HK-2 (cell line): ENCODE results near the gene MGME1.
"Not testable (repeated sequence)": the region's sequence is repeated elsewhere in the genome, so short reads cannot be mapped to it uniquely, and the experiment has no call there.

Source experiments
- DNase-seq: peaks from one replicate; pipeline ENCODE4 v3.0.0-alpha.2; 2018; ENCODE audit not compliant: unreplicated experiment

Gene MGME1

GRCh38 chr20:18020931-18021330, 52.1 kb downstream of the MGME1 start:
- no peak for DNase-seq

DNA sequence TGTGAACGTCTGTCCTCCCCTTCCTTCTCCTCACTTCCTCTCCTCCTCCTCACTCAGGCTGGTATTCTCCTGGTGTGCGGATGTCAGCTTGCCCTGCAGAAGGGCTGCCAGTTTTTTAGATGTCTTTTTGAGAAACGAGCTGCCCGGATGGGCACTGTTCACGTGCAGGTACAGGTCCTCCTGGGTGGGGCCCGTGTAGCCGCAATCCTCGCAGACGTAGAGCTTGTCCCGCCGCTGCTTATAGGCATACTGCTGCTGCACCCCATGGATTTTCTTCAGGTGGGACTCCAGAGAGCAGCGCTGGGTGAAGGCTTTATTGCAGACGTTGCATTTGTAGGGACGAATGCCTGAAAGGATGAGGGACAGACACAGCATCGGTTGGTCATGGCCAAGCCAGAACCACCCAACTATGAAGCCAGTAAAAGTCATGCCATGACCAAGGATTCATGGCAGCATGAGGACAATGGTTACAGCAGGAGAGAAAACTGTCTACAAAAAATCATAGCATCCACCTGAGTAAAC, 55.8 kb downstream of the MGME1 start:
- no peak for DNase-seq

DNA sequence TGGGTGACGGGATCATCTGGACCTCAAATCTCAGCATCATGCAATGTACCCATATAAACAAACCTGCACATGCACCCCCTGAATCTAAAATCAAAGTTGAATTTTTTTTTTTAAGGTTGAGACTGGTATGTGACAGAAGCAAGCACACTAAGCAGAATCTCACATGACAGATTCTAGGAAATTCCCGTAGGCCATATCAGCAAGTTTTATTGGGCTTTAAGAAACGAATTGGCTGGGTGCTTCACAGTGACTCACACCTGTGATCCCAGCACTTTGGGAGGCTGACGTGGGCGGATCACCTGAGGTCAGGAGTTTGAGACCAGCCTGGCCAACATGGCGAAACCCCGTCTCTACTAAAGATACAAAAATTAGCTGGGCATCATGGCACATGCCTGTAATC, 58.2 kb downstream of the MGME1 start:
- not testable (repeated sequence) for DNase-seq

DNA sequence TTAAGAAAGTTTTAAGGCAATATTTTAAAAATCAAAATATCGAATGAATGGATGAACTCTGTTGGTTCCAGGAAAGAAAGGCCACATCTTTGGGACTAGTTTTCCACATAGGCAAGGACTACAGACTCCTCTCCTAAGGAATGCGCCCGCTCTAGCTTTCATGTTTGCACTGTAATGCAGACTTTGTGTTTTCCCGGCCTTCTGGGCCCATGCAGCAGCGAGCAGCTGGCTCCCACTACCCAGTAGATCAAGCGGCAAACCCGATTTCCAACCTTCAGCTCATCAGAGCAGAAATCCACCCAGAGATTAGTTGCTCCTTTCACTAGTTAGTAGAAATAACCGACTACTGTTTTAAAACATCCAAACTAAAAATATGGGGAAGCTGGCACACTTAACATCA, 61.2 kb downstream of the MGME1 start:
- DNase-seq: no peak

DNA sequence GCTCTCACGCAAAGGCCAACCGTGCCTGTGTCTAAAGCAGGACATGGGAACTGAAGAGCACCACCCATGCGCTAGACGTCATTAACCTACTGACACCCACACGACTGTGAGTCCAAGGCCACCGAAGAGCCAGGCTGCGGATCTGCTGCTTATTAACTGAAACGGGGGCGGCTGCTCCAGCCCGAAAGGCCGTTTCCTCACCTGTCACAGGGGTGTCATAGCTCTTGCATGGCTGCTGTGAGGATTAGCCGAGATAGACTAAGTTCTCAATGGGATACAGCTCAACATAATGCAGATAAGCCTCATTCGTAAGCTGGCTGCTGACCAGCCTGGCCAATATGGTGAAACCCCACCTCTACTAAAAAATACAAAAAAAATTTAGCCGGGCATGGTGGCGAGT, 62.2 kb downstream of the MGME1 start:
- no peak for DNase-seq

GRCh38 chr20:18031888-18032509, 63.2 kb downstream of the MGME1 start:
- no peak for DNase-seq

GRCh38 chr20:18032977-18033892, 64.4 kb downstream of the MGME1 start:
- no peak for DNase-seq

DNA sequence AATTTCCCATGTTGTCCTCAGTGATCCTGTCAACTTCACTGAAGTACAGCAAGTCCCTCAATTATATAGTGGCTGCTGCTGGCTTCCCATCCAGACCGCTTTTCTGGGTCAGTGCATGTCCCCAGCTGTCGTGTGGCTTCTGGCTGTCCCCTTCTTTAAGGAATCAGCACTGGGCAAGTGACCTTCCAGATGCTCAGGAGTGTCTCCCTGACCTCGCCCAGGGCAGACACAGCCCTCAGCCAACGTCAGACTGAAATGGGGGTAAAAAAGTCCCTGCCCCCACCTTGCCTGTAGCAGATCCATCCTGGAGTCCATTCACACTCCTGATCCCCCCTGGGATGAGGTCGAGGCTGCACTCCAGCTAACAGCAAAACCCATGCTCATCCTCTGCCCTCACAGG, 65.2 kb downstream of the MGME1 start:
- no peak for DNase-seq

DNA sequence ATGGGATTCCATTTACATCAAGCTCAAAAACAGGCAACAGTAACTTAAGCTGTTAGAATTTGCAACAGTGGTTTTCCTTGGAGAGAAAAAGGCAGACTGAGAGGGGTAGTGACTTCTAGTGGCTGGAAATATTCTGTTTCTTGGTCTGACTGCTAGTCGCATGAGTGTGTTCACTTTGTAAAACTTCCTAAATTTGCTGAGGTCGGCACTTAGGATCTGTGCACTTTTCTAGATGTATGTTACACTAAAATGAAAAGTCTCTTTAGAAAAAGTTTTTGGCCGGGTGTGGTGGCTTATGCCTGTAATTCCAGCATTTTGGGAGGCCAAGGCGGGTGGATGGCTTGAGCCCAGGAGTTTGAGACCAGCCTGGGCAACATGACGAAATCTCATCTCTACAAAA, 70.2 kb downstream of the MGME1 start:
- DNase-seq: no peak
